Colonic mucosa (tissue), 4 donors: ENCODE data around the gene DNAJC16. TPM values are rescaled to one million over a fixed set of nuclear protein-coding genes. Genes with fewer than 3 reads are reported as not detected.

Source experiments
- DNase-seq: peaks from one replicate; pipeline ENCODE4 v3.0.0-alpha.2; 2020
- H3K27ac ChIP-seq: fragments of 200-600 bp; one replicate; pipeline ENCODE4 v1.8.0; 2021
- H3K27me3 ChIP-seq: fragments of 200-600 bp; one replicate; pipeline ENCODE4 v1.8.0; 2021
- H3K36me3 ChIP-seq: fragments of 200-600 bp; one replicate; pipeline ENCODE4 v1.8.0; 2021
- H3K4me1 ChIP-seq: fragments of 200-600 bp; one replicate; pipeline ENCODE4 v1.8.0; 2021; ENCODE audit warnings: mild to moderate bottlenecking
- H3K4me3 ChIP-seq: fragments of 200-600 bp; one replicate; pipeline ENCODE4 v1.8.0; 2021
- H3K9ac ChIP-seq, 2 donors: one replicate each; pipeline ENCODE4 v1.7.0; 2013; ENCODE audit warnings: control low read depth in 2 of 2, low read depth in 2 of 2, low read length in 2 of 2
- H3K9me3 ChIP-seq: fragments of 200-600 bp; one replicate; pipeline ENCODE4 v1.8.0; 2021
- CTCF ChIP-seq: fragments of 200-600 bp; IDR thresholded peaks from one replicate; pipeline ENCODE4 v1.8.0; 2022; ENCODE audit warnings: antibody characterized with exemption, mild to moderate bottlenecking
- intact Hi-C: fragments of 100-400 bp; cut with DNase I; formaldehyde crosslinking; loops from one replicate; pipeline ENCODE4 v1.14.1; 2022
- total RNA-seq, 2 donors: library from RNA; stranded (reverse); fragmentation: NEBNext Ultra II Directional in 1 of 2; extraction: Animal tissue kit (Norgen Biotek cat#: 25700) in 1 of 2; gene quantifications; one replicate each; pipeline ENCODE4 v1.2.1, GENCODE V29; 2021
- donor health status: healthy.
- donor health status: DM: no; HTN: no; CAD: no.
- donor health status: DM: no; HTN: no; CAD: no.

The DNAJC16 gene
- total RNA-seq, 2 donors from 2014 or later = 19.5 to 22.1 TPM

- H3K36me3 ChIP-seq = no peaks in the 10 kb centered on the region
- no peaks in the 10 kb centered on the region for H3K27me3 ChIP-seq
- intact Hi-C loops = no loop called here
- no peaks in the 10 kb centered on the region for H3K9me3 ChIP-seq
- no peak overlapping the region for H3K4me3 ChIP-seq
- H3K9ac ChIP-seq = no peak overlapping the region
- no peak overlapping the region for H3K27ac ChIP-seq
- peaks cover 5% of the 10 kb centered on the region for H3K4me1 ChIP-seq
- TF ChIP-seq CTCF = no peak
- DNase-seq = no peak
These were observed 4.1 kb upstream of the DNAJC16 start for GRCh38 chr1:15522551-15522950.

GRCh38 chr1:15523104-15524020, 3.3 kb upstream of the DNAJC16 start:
- H3K4me3 ChIP-seq = peak overlapping the region; percentile 76
- intact Hi-C loops = no loop called here
- no peaks in the 10 kb centered on the region for H3K27me3 ChIP-seq
- H3K36me3 ChIP-seq = no peaks in the 10 kb centered on the region
- H3K9ac ChIP-seq = peak overlapping the region; percentile 44 to 88
- peak overlapping the region; percentile 94 for H3K27ac ChIP-seq
- H3K9me3 ChIP-seq = no peaks in the 10 kb centered on the region
- peak; percentile 23 for DNase-seq
- no peak for TF ChIP-seq CTCF
- H3K4me1 ChIP-seq = peaks cover 5% of the 10 kb centered on the region

- Histone ChIP-seq H3K9me3 (no peaks in the 10 kb centered on the region), H3K36me3 (no peaks in the 10 kb centered on the region), H3K4me3 (peak within 1 kb of the TSS; percentile 76), H3K27me3 (no peaks in the 10 kb centered on the region), H3K27ac (peak within 1 kb of the TSS; percentile 94), H3K9ac (peak within 1 kb of the TSS; percentile 72 to 95), H3K4me1 (peaks cover 5% of the 10 kb centered on the region)
- intact Hi-C loops = no loop called here
- no peak for DNase-seq
- no peak for TF ChIP-seq CTCF
These were observed 2.7 kb upstream of the DNAJC16 start, which contains the start of gene CASP9 for GRCh38 chr1:15524021-15524282. Gene CASP9, minus strand, starts transcription at chr1:15524215. Its CDS starts 15 bp downstream, at chr1:15524200.

GRCh38 chr1:15524283-15525049, 2.2 kb upstream of the DNAJC16 start:
- TF ChIP-seq CTCF = no peak
- H3K36me3 ChIP-seq = no peaks in the 10 kb centered on the region

GRCh38 chr1:15525050-15526020, 1.3 kb upstream of the DNAJC16 start:
- Histone ChIP-seq H3K4me3 (peak overlapping the region; percentile 32), H3K4me1 (peaks cover 5% of the 10 kb centered on the region), H3K27ac (peak overlapping the region; percentile 89), H3K9ac (peak overlapping the region; percentile 68 to 95), H3K27me3 (no peaks in the 10 kb centered on the region), H3K36me3 (no peaks in the 10 kb centered on the region), H3K9me3 (no peaks in the 10 kb centered on the region)
- no peak for TF ChIP-seq CTCF
- DNase-seq = peak; percentile 49
- intact Hi-C loops = no loop called here

More at GRCh38 chr1:15524283-15525049, 2.2 kb upstream of the DNAJC16 start:
- Histone ChIP-seq H3K27me3 (no peaks in the 10 kb centered on the region), H3K9me3 (no peaks in the 10 kb centered on the region), H3K27ac (peak overlapping the region; percentile 94), H3K4me3 (peak overlapping the region; percentile 76), H3K9ac (peak overlapping the region; percentile 72 to 88), H3K4me1 (peaks cover 5% of the 10 kb centered on the region)
- peak; percentile 100 for DNase-seq
- intact Hi-C loops = no loop called here
